Umbilical cord (tissue), 2 donors: ENCODE data around the gene ARHGAP40. TPM values are rescaled to one million over a fixed set of nuclear protein-coding genes. Genes with fewer than 3 reads are reported as not detected.
"Not testable (repeated sequence)": the region's sequence is repeated elsewhere in the genome, so short reads cannot be mapped to it uniquely, and the experiment has no call there.

Experiments used
- DNase-seq: peaks from one replicate; pipeline ENCODE4 v3.0.0-alpha.2; 2015; ENCODE audit warnings: low spot score
- total RNA-seq: library from RNA; depleted of rRNA; stranded (reverse); fragments of >200 nt; gene quantifications from one replicate; pipeline ENCODE4 v1.2.3, GENCODE V29; 2014; ENCODE audit warnings: low replicate concordance; ENCODE audit not compliant: insufficient read depth

Gene ARHGAP40
- total RNA-seq, 1 donor from 2014 or later, result 0.96 TPM

DNA sequence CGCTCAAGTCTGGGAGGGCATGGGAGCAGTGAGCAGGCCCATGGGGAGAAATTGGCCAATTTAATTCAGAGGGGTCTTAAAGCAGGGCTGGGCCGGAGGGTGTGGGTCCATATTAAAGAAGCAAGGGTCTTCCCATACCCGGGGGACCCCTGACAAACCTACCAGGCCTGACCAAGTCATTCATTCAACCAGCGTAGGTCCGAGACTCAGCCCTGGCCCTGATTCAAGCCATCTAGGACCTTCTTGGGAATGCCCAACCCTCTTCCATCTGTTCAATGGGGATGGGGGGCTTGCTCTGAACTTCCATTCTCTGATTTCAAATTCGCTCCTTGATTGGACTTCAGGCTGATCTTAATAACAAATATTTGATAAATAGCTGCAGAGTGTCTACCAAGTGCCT is 13.3 kb upstream of the ARHGAP40 start:
- no peak for DNase-seq

DNA sequence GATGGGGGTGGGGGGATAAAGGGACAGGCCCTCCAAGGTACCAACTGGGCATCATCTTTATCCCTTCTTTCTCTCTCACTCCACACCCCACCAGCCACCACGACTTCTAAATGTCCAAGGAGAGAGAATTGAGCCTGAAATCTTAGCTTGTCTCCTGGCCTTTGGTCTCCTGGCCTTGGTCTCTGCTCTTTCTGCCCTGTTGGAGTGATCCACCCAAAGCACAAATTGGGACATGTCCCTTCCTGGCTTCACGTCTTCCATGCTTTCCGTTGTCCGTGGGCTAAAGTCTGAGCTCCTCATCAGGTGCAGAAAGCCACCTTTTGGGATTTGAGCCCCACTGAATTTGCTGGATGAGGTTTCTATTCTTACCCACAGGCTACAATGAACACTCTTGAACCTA is 12.3 kb upstream of the ARHGAP40 start:
- no peak for DNase-seq

DNA sequence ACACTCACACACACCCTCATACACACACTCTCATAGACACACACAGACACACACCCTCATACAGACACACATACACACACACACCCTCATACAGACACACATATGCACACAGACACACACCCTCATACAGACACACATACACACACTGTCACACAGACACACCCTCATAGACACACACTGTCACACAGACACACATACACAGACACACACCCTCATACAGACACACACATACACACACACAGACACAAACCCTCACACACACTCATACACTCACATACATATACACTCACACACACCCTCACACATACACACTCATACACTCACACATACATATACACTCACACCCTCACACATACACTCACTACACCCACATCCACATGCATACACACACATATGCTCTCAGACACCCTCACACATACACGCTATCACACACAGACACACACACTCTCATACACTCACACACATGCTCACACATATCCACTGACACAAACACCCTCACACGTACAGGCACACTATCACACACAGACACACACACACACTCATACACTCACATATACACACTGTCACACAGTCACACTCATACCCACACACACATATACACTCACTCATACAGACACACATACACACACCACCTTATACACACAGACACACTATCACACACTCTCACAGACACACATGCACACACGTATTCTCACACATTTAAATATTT is 11.5 kb upstream of the ARHGAP40 start:
- no peak for DNase-seq

DNA sequence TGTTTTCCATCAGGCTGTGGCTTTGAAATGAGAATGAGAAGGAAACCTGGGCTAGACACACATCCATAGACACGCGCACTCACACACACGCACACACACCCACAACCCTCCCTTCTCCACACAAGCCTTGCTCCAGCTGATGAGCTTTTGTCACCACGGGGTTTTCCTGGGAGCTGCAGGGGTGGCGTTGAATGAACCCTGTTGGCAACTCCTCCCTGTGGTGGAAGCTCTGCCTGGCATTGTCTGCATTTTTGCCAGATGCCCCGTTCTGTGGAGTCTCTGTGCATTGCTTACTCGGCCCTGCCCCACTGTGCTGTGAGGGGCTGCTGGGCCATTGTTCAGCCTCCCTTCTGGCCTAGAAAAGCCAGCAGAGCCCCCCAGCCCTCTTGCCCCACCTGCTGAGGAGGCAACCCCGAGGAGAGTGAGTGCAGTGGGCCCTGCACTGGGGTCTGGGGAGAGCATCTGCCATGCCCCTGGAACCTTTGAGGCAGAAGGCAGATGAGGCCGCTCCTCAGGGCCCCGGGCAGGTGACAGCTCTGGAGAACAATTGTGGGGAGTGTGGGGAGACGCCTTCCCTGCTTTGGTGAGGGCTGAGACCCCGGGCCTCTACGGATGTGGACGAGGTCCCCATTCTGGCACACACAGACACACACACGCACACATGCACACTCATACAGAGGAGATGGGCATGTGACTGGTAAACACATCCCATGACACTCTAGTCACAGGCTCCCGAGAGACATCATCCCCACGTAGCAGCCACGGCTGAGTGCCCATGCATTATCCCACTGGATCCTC is 10.7 kb upstream of the ARHGAP40 start:
- DNase-seq, result no peak

DNA sequence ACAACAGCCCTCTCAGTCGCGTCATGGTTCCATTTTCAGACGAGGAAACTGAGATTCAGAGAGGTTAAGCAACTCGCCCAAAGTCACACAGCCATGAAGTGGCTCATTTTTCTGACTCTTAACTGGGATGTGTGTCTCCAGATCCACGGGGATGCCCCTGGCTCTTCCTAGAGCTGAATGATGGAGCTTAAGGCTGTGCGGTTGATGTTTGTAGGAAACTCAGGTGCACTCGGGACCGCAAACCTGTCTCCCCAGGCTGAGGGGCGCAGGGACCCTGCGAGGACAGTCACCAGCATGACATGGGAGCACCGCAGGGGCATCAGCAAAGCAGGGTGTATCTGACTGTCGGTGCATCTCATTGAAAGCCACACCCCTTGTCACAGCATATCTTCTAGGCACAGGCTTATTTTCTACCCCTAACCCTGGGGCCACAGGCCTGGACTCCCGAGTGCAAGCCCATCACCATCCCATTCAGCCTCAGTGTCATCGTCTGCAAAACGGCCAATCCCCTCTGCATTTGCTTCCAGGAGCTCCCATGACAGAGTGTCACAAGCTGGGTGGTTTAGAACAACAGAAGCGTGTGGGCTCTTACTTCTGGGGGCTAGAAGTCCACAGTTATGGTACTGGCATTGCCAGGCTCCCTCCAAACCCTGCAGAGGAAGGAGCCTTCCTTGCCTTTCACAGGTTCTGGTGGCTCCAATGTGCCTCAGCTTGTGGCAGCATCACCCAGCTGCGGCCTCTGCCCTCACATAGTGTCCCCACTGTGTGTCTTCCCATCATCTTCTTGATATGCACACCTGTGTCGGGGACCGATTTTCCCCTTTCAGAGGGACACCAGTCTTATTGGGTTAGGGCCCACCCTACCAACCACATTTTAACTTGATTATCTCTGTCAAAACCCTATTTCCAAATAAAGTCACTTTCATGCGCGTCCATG is 9.9 kb upstream of the ARHGAP40 start:
- DNase-seq, result no peak

DNA sequence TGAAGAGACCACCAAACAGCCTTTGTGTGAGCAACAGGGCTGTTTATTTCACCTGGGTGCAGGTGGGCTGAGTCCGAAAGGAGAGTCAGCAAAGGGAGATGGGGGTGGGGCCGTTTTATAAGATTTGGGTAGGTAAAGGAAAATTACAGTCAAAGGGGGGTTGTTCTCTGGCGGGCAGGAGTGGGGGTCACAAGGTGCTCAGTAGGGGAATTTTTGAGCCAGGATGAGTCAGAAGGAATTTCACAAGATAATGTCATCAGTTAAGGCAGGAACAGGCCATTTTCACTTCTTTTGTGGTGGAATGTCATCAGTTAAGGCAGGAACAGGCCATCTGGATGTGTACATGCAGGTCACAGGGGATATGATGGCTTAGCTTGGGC is 9.2 kb upstream of the ARHGAP40 start:
- DNase-seq, result not testable (repeated sequence)

DNA sequence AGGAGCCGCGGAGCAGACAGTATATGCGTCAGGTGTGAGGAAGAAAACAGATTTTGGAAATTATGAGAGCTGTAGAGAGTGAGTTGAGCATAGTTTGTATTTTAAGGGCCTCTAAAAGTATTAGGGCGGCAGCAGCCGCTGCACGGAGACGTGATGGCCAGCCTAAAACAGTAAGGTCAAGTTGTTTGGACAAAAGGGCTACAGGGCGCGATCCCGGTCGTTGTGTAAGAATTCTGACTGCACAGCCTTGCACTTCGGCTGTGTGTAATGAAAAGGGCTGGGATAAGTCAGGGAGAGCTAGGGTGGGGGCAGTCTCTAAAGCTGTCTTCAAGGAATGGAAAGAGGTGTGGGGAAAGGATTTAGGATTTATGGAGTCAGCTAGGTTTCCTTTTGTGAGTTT is 7.3 kb upstream of the ARHGAP40 start:
- DNase-seq, result not testable (repeated sequence)

DNA sequence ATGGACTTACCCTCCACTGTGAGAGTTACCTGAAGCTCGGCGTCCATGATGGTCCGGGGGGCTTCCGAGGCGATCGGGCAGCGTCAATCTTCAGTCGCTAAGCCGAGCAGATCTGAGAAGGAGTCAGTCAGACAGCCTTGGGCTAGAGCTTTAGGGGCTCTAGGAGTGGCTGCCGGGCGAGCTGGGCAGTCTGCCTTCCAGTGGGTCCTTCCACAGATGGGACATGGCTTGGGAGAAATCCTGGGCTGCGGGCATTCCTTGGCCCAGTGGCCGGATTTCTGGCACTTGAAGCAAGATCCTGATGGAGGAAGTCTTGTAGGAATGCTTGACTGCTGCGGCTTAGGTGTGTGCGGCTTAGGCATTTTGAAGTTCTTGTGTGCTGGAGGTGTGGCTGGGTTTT is 5.7 kb upstream of the ARHGAP40 start:
- not testable (repeated sequence) for DNase-seq

DNA sequence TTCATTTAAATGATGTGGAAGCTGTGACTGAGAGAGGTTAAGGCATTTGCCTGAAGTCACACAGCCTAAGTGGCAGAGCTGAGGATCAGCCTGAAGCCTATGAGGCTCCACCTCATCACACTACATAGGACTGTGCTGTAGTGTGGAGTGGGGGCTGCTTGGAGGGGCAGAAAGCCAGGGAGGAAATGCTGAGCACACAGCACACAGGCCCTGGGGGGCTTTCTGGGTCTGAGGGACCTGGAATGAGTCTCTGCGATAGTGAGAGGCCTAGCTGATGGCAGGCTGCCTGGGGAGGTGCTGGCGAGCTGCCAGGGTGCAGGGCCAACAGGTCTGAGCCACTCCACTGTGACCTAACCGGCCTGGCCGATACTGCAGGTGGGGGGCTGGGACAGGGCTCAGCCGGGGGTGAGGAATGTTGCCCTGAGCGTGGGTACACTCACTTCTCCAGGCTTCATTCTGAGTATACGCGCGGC is 2.2 kb upstream of the ARHGAP40 start:
- DNase-seq, result peak; percentile 24

DNA sequence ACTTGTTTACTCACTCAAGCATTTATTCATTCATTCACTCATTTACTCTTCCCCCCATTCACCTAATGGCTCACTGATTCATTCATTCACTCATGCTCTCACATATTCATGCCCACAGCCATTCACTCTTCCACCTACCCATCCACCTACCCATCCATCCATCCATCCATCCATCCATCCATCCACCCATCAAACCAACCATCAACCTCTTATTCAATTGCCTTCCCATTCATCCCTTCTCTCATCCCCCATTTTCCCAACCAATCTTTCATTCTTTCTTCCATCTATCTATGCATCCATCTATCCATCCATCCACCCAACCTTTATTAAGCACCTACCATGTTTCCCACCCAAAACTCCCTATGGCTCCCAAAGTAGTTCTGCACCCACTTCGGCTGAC is 1.6 kb upstream of the ARHGAP40 start:
- DNase-seq, result no peak

DNA sequence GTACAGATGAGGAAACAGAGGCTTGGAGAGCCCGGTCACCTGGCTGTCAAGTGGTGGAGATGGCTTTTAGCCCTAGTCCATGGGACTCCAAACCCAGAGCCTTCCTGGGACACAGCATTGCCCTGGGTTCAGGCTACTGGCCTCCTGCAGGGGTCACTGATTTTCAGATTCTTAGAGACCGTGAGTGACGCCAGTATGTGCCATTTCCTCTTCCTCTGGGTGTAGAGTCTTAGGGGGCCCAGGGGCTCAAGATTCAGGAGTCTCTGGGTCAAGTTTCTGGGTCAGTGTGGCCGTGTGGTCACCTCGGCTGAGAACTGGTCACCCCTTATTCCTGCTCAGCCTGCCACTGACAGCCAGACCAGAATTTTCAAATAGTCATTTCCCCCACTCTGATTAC is 574 bp downstream of the ARHGAP40 start:
- no peak for DNase-seq

DNA sequence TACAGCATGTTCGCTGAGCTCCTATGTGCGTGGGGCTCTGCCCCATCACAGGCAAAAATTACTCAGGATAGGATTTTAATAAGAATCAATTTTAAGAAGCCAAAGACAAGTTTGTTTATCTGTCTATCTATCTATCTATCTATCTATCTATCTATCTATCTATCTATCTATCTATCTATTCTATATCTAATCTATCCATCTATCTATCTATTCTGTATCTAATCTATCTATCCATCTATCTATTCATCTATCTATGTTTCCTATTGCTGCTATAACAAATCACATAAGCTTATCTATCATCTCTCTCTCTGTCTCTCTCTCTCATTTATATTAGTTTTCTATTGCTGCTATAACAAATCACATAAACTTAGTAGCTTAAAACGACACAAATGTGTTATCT is 1.7 kb downstream of the ARHGAP40 start:
- no peak for DNase-seq

DNA sequence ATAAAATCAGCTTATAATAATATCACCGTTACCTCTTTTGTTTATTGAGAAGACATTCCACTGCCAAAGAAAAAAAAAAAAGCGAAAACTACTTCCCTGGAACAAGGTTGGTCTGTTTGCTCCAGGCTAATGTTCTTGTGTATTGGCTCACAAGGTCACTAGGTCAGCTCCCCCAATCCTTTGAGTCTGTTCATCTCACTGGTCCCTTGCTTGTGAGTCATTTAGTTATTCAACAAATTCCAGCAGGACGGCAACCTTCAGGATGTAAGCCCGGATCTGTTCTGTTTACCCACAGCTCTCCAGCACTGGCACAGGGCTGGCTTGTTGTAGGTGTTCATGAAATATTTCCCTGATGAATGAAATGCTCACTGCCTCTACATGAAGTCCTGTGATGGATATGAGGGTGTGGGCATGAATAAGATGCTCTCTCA is 3.3 kb downstream of the ARHGAP40 start:
- no peak for DNase-seq

DNA sequence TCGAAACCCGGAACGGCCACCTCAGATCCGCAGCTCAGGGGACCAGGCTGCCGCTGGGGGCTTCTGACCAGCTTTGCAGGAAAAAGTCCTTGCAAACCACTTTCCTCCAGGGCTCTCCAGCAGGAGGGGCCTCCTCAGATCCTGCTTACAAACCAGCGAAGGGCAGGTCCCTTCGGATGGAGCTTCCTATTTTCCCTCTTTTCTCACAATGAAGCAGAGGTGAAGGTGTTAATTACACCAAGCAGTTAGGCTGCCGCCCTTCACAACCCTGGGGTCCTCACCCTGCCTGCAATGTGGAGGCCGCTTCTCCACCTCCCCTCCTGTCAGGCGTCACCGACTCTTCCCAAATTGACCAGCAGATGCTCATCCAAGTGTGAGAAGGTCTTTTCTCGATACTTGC is 5.7 kb downstream of the ARHGAP40 start:
- DNase-seq, result no peak

DNA sequence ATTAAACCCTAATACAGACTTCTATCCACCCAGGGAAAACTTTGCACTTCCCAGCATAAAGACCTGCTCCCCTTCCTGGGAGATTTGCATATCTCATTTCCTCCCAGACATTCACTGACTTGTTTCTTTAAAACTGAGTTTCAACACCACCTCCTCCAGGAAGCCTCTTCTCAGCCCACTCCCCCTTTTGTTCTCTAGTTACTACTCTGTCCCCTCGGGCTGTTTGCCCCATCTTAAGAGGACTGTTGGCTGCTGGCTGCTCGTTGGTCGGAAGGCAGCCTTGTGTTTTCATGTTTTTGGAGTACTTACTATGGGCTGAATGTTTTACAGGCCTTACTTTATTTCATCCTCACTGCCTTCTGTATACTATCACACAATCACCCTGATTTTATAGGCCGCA is 6.6 kb downstream of the ARHGAP40 start:
- no peak for DNase-seq

DNA sequence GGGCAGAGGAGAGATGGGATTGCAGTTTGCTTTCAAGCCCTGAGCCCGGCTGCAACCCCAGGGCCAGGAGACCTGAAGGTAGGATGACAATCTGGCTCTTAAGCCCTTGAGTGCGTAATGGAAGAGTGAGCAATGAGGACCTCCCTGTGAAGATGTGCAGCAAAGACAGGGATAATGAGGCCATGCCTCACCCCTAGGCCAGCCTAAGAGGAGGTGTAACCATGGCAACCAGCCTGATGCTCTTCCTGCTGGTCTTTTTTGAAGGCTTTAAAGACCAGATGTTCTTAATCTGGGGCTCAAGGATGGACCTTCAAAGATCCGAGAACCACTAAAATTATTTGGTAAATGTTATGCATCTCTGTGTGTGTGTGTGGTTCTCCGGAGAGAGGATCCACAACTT is 8.2 kb downstream of the ARHGAP40 start:
- peak; percentile 94 for DNase-seq

DNA sequence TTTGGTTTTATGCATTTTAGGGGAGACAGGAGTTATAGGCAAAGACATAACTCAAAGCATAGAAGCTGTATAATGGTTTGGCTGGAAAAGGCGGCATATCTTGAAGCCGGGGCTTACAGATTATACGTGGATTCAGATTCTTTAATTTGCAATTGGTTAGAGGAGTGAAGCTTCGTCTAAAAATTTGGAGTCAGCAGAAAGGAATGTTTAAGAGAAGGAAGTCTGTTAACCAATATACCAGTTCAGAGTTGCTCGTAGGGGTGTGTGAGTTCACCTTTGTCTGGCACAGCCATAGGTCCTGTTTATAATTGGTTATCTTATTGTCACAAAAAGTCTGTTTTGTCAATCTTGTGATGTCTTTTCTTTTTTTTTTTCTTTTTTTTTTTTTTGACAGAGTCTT is 8.9 kb downstream of the ARHGAP40 start:
- DNase-seq, result peak; percentile 56

DNA sequence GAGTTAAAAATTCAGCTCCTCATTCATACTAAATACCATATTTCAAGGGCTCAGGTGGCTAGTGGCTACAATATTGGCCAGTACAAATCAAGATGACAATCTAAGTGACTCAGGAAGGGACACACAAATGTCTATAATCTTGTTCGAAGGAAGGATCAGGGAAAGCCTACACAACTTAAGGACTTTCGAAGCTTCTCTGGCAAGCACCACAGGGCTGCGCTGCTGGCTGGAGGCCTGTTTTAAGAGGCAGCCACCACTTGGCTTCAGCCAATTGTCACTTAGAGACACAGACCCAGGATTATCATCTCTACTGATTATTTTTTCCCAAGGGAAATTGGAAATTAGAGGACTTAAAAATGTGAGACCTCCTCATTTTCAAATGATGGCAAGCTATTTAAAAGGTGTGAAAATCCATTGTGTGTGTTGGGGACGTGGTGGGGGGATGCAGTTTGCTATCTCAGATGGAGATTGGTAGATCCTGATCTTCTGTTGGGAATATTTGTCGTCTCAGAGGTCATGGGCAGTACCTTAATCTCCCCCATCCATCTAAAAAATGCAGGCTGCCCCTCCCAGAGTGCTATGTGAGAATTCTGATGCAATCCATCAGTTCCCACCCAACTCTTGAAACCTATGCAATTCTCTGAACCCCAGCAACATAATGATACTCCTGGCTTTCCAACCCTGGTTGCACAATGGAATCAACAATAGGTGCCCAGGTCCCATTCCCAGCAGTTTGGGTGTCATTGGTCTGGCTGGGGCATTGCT is 11.3 kb downstream of the ARHGAP40 start:
- DNase-seq, result no peak

DNA sequence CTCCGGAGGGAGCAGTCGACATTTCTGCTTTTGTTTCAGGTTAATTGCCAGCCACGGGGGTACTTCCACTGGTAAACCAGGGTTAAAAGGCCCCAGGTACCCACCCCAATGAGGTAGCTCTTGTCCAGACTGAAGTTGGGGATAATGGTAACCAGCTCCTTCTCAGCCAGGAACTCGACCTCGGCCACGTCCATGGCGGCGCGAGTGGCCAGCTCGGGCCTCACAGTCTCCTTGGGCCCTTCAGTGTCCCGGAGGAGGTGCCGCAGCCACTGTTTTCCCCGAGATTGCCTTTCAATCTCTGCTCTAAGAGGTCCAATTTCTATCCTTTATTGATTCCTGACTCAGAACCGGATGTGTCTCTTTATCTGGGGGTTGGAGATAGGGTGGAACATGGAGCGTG is 13.7 kb downstream of the ARHGAP40 start:
- DNase-seq, result no peak

DNA sequence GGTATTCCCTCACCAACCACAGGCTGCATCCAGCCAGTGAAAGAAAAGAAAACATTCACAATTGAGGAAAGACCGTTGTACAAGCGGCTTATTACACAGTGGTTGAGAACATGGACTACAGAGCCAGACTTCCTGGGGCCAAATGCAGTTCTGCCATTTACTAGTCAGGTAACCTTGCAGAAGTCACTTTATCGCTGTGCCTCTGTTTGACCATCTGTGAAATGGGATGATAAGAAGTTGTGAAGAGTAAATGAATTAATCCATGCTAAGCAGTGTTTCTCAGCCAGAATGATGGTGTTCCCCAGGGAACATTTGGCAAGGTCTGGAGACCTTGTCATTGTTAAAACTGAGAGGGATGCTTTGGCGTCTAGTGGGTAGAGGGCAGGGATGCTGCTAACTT is 14.8 kb downstream of the ARHGAP40 start:
- DNase-seq, result no peak
